H9 (cell line): Measurements from ENCODE around the gene MFSD12. TPM values are rescaled to one million over a fixed set of nuclear protein-coding genes. Genes with fewer than 3 reads are reported as not detected.

Experiments
- DNase-seq: peaks from one replicate; pipeline ENCODE4 v3.0.0-alpha.2; 2017
- H2AFZ ChIP-seq: one replicate; pipeline ENCODE4 v1.6.1; 2013; ENCODE audit warnings: mild to moderate bottlenecking, low read length, control low read depth, moderate library complexity
- H2AK5ac ChIP-seq: 2 replicates; pipeline ENCODE4 v1.6.1; 2013; ENCODE audit warnings: low read length, control low read depth, mixed read lengths; ENCODE audit not compliant: insufficient read length
- H2BK120ac ChIP-seq: one replicate; pipeline ENCODE4 v1.6.1; 2013; ENCODE audit warnings: low read depth, mild to moderate bottlenecking, low read length, control low read depth, inconsistent platforms; ENCODE audit not compliant: poor library complexity, severe bottlenecking
- H2BK12ac ChIP-seq: 2 replicates; pipeline ENCODE4 v1.6.1; 2013; ENCODE audit warnings: low read length, control low read depth, mixed read lengths, low read depth; ENCODE audit not compliant: insufficient read length
- H2BK15ac ChIP-seq: 2 replicates; pipeline ENCODE4 v1.6.1; 2013; ENCODE audit warnings: low read depth, low read length, control low read depth
- H2BK20ac ChIP-seq: one replicate; pipeline ENCODE4 v1.6.1; 2013; ENCODE audit warnings: low read depth, mild to moderate bottlenecking, low read length, control low read depth, inconsistent platforms; ENCODE audit not compliant: poor library complexity, severe bottlenecking
- H2BK5ac ChIP-seq: 2 replicates; pipeline ENCODE4 v1.6.1; 2013; ENCODE audit warnings: low read length, control low read depth, mixed read lengths; ENCODE audit not compliant: insufficient read length
- H3K14ac ChIP-seq: 2 replicates; pipeline ENCODE4 v1.6.1; 2013; ENCODE audit warnings: low read length, control low read depth; ENCODE audit not compliant: insufficient read depth
- H3K18ac ChIP-seq: 2 replicates; pipeline ENCODE4 v1.6.1; 2013; ENCODE audit warnings: low read depth, mild to moderate bottlenecking, mixed read lengths, low read length, control low read depth; ENCODE audit not compliant: insufficient read length
- H3K23ac ChIP-seq: 2 replicates; pipeline ENCODE4 v1.6.1; 2013; ENCODE audit warnings: low read length, control low read depth, mixed read lengths, low read depth; ENCODE audit not compliant: insufficient read length
- H3K23me2 ChIP-seq: 2 replicates; pipeline ENCODE4 v1.6.1; 2013; ENCODE audit warnings: low read depth, mild to moderate bottlenecking, mixed read lengths, low read length, control low read depth; ENCODE audit not compliant: insufficient read length, poor library complexity, severe bottlenecking
- H3K27ac ChIP-seq: 2 replicates; pipeline ENCODE4 v1.5.1; 2013; ENCODE audit warnings: low read length, control low read depth, mixed read lengths, low read depth; ENCODE audit not compliant: insufficient read length
- H3K27me3 ChIP-seq: 2 replicates; pipeline ENCODE4 v1.6.1; 2013; ENCODE audit warnings: low read length, control low read depth, inconsistent platforms; ENCODE audit not compliant: insufficient read depth
- H3K4ac ChIP-seq: 2 replicates; pipeline ENCODE4 v1.6.1; 2013; ENCODE audit warnings: low read depth, mild to moderate bottlenecking, control low read depth, inconsistent platforms, low read length, moderate library complexity
- H3K4me1 ChIP-seq: 2 replicates; pipeline ENCODE4 v1.6.1; 2013; ENCODE audit warnings: low read length, control low read depth, inconsistent platforms; ENCODE audit not compliant: insufficient read depth
- H3K4me2 ChIP-seq: 2 replicates; pipeline ENCODE4 v1.6.1; 2013; ENCODE audit warnings: low read length, control low read depth, mixed read lengths; ENCODE audit not compliant: insufficient read length, insufficient read depth
- H3K56ac ChIP-seq: 2 replicates; pipeline ENCODE4 v1.6.1; 2013; ENCODE audit warnings: low read depth, mild to moderate bottlenecking, mixed read lengths, low read length, control low read depth; ENCODE audit not compliant: insufficient read length
- H3K79me1 ChIP-seq: 2 replicates; pipeline ENCODE4 v1.6.1; 2013; ENCODE audit warnings: low read depth, mild to moderate bottlenecking, moderate library complexity, low read length, control low read depth, inconsistent platforms; ENCODE audit not compliant: insufficient read depth, poor library complexity, severe bottlenecking
- H3K79me2 ChIP-seq: 2 replicates; pipeline ENCODE4 v1.6.1; 2013; ENCODE audit warnings: low read length, control low read depth, inconsistent platforms; ENCODE audit not compliant: insufficient read depth
- H3K9ac ChIP-seq: 2 replicates; pipeline ENCODE4 v1.6.1; 2013; ENCODE audit warnings: low read length, control low read depth, mixed read lengths; ENCODE audit not compliant: insufficient read length; ENCODE audit errors: extremely low read depth
- H3K9me3 ChIP-seq: one replicate; pipeline ENCODE4 v1.6.1; 2013; ENCODE audit warnings: low read depth, low read length, inconsistent platforms; ENCODE audit not compliant: control insufficient read depth
- H3T11ph ChIP-seq: one replicate; pipeline ENCODE4 v1.6.1; 2013; ENCODE audit warnings: mild to moderate bottlenecking, low read length, control low read depth, inconsistent platforms
- H4K20me1 ChIP-seq: one replicate; pipeline ENCODE4 v1.6.1; 2013; ENCODE audit not compliant: control insufficient read depth, insufficient read length, insufficient read depth
- H4K5ac ChIP-seq: 2 replicates; pipeline ENCODE4 v1.6.1; 2013; ENCODE audit warnings: low read depth, mild to moderate bottlenecking, mixed read lengths, low read length, control low read depth; ENCODE audit not compliant: insufficient read length
- H4K8ac ChIP-seq: replicated peaks from 2 replicates; pipeline ENCODE4 v1.6.1; 2013; ENCODE audit warnings: low read length, control low read depth, mixed read lengths, low read depth; ENCODE audit not compliant: insufficient read length
- H4K91ac ChIP-seq: 2 replicates; pipeline ENCODE4 v1.6.1; 2013; ENCODE audit warnings: low read depth, mild to moderate bottlenecking, moderate library complexity, mixed read lengths, low read length, control low read depth; ENCODE audit not compliant: insufficient read length
- H3K27ac Mint-ChIP-seq, 3 experiments: 2 replicates in 2 of 3; 3 replicates in 1 of 3; pipeline ENCODE4 v1.8.0; 2020 to 2021; ENCODE audit warnings: mixed read lengths in 3 of 3, mild to moderate bottlenecking in 1 of 3, moderate library complexity in 1 of 3
- H3K27me3 Mint-ChIP-seq: 2 replicates; pipeline ENCODE4 v1.8.0; 2021; ENCODE audit warnings: low read depth, mild to moderate bottlenecking, moderate library complexity, mixed read lengths
- H3K36me3 Mint-ChIP-seq, 3 experiments: 2 replicates in 2 of 3; 3 replicates in 1 of 3; pipeline ENCODE4 v1.8.0; 2020 to 2021; ENCODE audit warnings: low read depth in 3 of 3, mixed read lengths in 3 of 3; ENCODE audit not compliant: insufficient read depth in 1 of 3
- H3K4me1 Mint-ChIP-seq, 2 experiments: 2 replicates each; pipeline ENCODE4 v1.8.0; 2020; ENCODE audit warnings: mixed read lengths in 2 of 2
- H3K4me3 Mint-ChIP-seq, 2 experiments: 2 replicates in 1 of 2; 3 replicates in 1 of 2; pipeline ENCODE4 v1.8.0; 2020 to 2021; ENCODE audit warnings: mild to moderate bottlenecking in 2 of 2, mixed read lengths in 2 of 2, moderate library complexity in 1 of 2
- H3K9me3 Mint-ChIP-seq, 2 experiments: 2 replicates in 1 of 2; 3 replicates in 1 of 2; pipeline ENCODE4 v1.8.0; 2020; ENCODE audit warnings: mild to moderate bottlenecking in 2 of 2, mixed read lengths in 2 of 2, moderate library complexity in 1 of 2
- CTCF ChIP-seq: fragments of 200-600 bp; sonication (generic); conservative IDR thresholded peaks from 3 replicates; pipeline ENCODE4 v1.8.0; 2021; ENCODE audit warnings: antibody characterized with exemption, mild to moderate bottlenecking
- WGBS: extraction: QIAGEN DNeasy Blood & Tissue Kit; methylation state at CpG from one replicate; pipeline ENCODE4 v1.1.7; 2013; ENCODE audit warnings: missing lambda C conversion rate, low lambda C conversion rate, mixed read lengths; ENCODE audit not compliant: insufficient read length; ENCODE audit errors: extremely low coverage; 5-methylcytosine and 5-hydroxymethylcytosine counted together
- total RNA-seq: library from RNA; stranded (reverse); gene quantifications from 2 replicates; pipeline ENCODE4 v1.2.1, GENCODE V29; 2021

MFSD12 gene
- total RNA-seq, 1 experiment from 2014 or later, result 58.8 TPM

- no peak for TF ChIP-seq CTCF
- Histone ChIP-seq H2BK12ac (no peak overlapping the region), H2BK15ac (no peak overlapping the region), H2BK20ac (no peak overlapping the region), H3K79me1 (no peaks in the 10 kb centered on the region), H3K27me3 (no peaks in the 10 kb centered on the region), H2AFZ (no peak overlapping the region), H3K4me1 (no peaks in the 10 kb centered on the region), H4K20me1 (no peaks in the 10 kb centered on the region), H3K9ac (no peak overlapping the region), H2BK5ac (no peak overlapping the region), H3K27ac (no peak overlapping the region), H3K14ac (no peak overlapping the region), H3K79me2 (no peaks in the 10 kb centered on the region), H3K9me3 (no peaks in the 10 kb centered on the region), H3K4me2 (no peak overlapping the region), H2BK120ac (no peak overlapping the region), H4K91ac (no peak overlapping the region), H3K23ac (no peak overlapping the region), H4K8ac (no peak overlapping the region), H3K23me2 (no peaks in the 10 kb centered on the region), H2AK5ac (no peak overlapping the region), H3K4ac (no peak overlapping the region), H4K5ac (no peak overlapping the region), H3K56ac (no peak overlapping the region), H3K18ac (no peak overlapping the region), H3T11ph (no peak overlapping the region)
- H3K9me3 Mint-ChIP-seq, result no peaks in the 10 kb centered on the region
- no peak for DNase-seq
- no peak overlapping the region; a peak in 1 of 5 replicates for H3K4me3 Mint-ChIP-seq
- H3K36me3 Mint-ChIP-seq, result peaks cover 17 to 43% (median 42%) of the 10 kb centered on the region in 3 experiments; a peak in 6 of 7 replicates
- no CpG with 5 or more reads among the region's 33 CpGs for WGBS
- no peak overlapping the region for H3K27ac Mint-ChIP-seq
- no peaks in the 10 kb centered on the region for H3K4me1 Mint-ChIP-seq
- H3K27me3 Mint-ChIP-seq, result no peaks in the 10 kb centered on the region
These were observed 25.1 kb downstream of the MFSD12 start for GRCh38 chr19:3532154-3532786.
